CD4-positive, alpha-beta T cell treated with Interferon gamma for 1 hour (primary cell): ENCODE measurements around the gene BRWD1.

Source experiments
- DNase-seq: peaks from one replicate; pipeline ENCODE4 v3.0.0-alpha.2; 2020

Gene BRWD1

GRCh38 chr21:39326607-39327307 is 13.3 kb upstream of the BRWD1 start:
- no peak for DNase-seq

GRCh38 chr21:39325458-39325857 is 12.0 kb upstream of the BRWD1 start:
- DNase-seq = no peak

GRCh38 chr21:39321424-39321823 is 8.0 kb upstream of the BRWD1 start:
- DNase-seq = no peak

GRCh38 chr21:39319814-39320332 is 6.4 kb upstream of the BRWD1 start:
- no peak for DNase-seq

GRCh38 chr21:39319251-39319756 is 5.9 kb upstream of the BRWD1 start:
- DNase-seq = no peak

- no peak for DNase-seq
These were observed 4.9 kb upstream of the BRWD1 start for GRCh38 chr21:39318091-39318959.

- no peak for DNase-seq
These were observed 4.0 kb upstream of the BRWD1 start for GRCh38 chr21:39317134-39318090.

GRCh38 chr21:39316729-39317128 is 3.3 kb upstream of the BRWD1 start:
- DNase-seq = no peak

- no peak for DNase-seq
These were observed 2.4 kb upstream of the BRWD1 start for GRCh38 chr21:39315603-39316445.

GRCh38 chr21:39314143-39315027 is 953 bp upstream of the BRWD1 start:
- DNase-seq = peak; percentile 50

- DNase-seq = no peak
These were observed 326 bp downstream of the BRWD1 start for GRCh38 chr21:39313042-39313570.

- peak; percentile 91 for DNase-seq
These were observed 1.1 kb downstream of the BRWD1 start for GRCh38 chr21:39312112-39313041.

- no peak for DNase-seq
These were observed 2.3 kb downstream of the BRWD1 start for GRCh38 chr21:39311164-39311563.

GRCh38 chr21:39307466-39307865 is 6.0 kb downstream of the BRWD1 start:
- DNase-seq = no peak

GRCh38 chr21:39300587-39300986 is 12.8 kb downstream of the BRWD1 start:
- DNase-seq = no peak

GRCh38 chr21:39296891-39297290 is 16.5 kb downstream of the BRWD1 start:
- no peak for DNase-seq

- no peak for DNase-seq
These were observed 24.4 kb downstream of the BRWD1 start for GRCh38 chr21:39288987-39289386.

- no peak for DNase-seq
These were observed 30.5 kb downstream of the BRWD1 start for GRCh38 chr21:39282911-39283310.

GRCh38 chr21:39281853-39282252 is 31.6 kb downstream of the BRWD1 start:
- no peak for DNase-seq
